Pancreas (tissue), 10 donors: Measurements from ENCODE around the gene WDR6. TPM values are rescaled to one million over a fixed set of nuclear protein-coding genes. Genes with fewer than 3 reads are reported as not detected.
A peak's percentile ranks its signal among the peaks of the same experiment; 100 is the strongest.

Source experiments
- ATAC-seq, 4 donors: fragments of 200-7000 bp; cut with Tn5 transposase; one replicate each; pipeline versions ENCODE4 v1.8.0 to v1.9.1; 2020; ENCODE audit warnings: mild to moderate bottlenecking in 4 of 4, moderate library complexity in 4 of 4
- DNase-seq, 6 donors: peaks; one replicate each; pipeline ENCODE4 v3.0.0-alpha.2; 2020
- FAIRE-seq: peaks from 2 replicates; lab custom pipeline; 2012; peaks lifted over from hg19 to GRCh38; lab: Jason Lieb, UNC
- H3K27ac ChIP-seq, 4 donors: fragments of 200-600 bp; sonication (generic); 1 replicate in 3 of 4; 2 replicates in 1 of 4; pipeline versions ENCODE4 v1.5.0 to v1.8.0; 2020
- H3K27me3 ChIP-seq, 4 donors: fragments of 200-600 bp; one replicate each; pipeline ENCODE4 v1.8.0; 2021
- H3K36me3 ChIP-seq, 3 donors: fragments of 200-600 bp; sonication (generic) in 1 of 3; one replicate each; pipeline versions ENCODE4 v1.5.0 to v1.8.0; 2020 to 2021
- H3K4me1 ChIP-seq, 3 donors: fragments of 200-600 bp; one replicate each; pipeline ENCODE4 v1.8.0; 2021
- H3K4me3 ChIP-seq, 4 donors: fragments of 200-600 bp; sonication (generic) in 2 of 4; one replicate each; pipeline versions ENCODE4 v1.5.0 to v1.8.0; 2020 to 2021
- H3K9me3 ChIP-seq, 4 donors: fragments of 200-600 bp; one replicate each; pipeline ENCODE4 v1.8.0; 2021
- WGBS, 2 donors: extraction: QIAGEN DNeasy Blood & Tissue Kit; methylation state at CpG; one replicate each; pipeline ENCODE4 v1.1.7; 2013; 5-methylcytosine and 5-hydroxymethylcytosine counted together
- intact Hi-C, 3 donors: fragments of 100-400 bp; cut with DNase I; formaldehyde crosslinking; loops; one replicate each; pipeline versions ENCODE4 v1.11.1 to v1.14.2; 2022
- polyA plus RNA-seq, 2 donors: library from polyadenylated mRNA; stranded (reverse); fragments of 200-250 nt; gene quantifications; one replicate each; pipeline ENCODE4 v1.2.3, GENCODE V29; 2013
- total RNA-seq, 6 donors: library from RNA; stranded (reverse); fragmentation: NEBNext Ultra II Directional in 4 of 6; extraction: Animal tissue kit (Norgen Biotek cat#: 25700) in 4 of 6; gene quantifications; one replicate each; pipeline versions ENCODE4 v1.2.1 to v1.2.4, GENCODE V29; 2021 to 2023
- TF ChIP-seq, protein P1 (sequence below), 4 donors: fragments of 200-600 bp; sonication (generic) in 3 of 4; IDR thresholded peaks; one replicate each; pipeline versions ENCODE4 v1.5.0 to v1.8.0; 2021; ENCODE audit warnings: antibody characterized with exemption in 4 of 4
- donor health status: healthy with polysubstance abuse.
- donor health status: DM: no; HTN: no; CAD: no; lungs with moderate emphysema.
- donor health status: DM: no; HTN: no; CAD: no.
- donor health status: control.
- donor health status: control.
- donor health status: Bipolar disorder and iron deficiency.
- donor health status: DM: yes; HTN: yes; CAD: no.
- donor health status: DM: no; HTN: no; CAD: no.
- donor health status: DM: no; HTN: no; CAD: no.
- donor health status: DM: yes; HTN: yes; CAD: no.

The WDR6 gene
- total and polyA plus RNA-seq, 8 donors, result 57.1 to 374 (median 90.0) TPM

- intact Hi-C loops, result no loop called here
- peak overlapping the region in 1 of 4 donors; percentile 98 for H3K4me3 ChIP-seq
- H3K36me3 ChIP-seq, result no peaks in the 10 kb centered on the region
- H3K27me3 ChIP-seq, result no peaks in the 10 kb centered on the region
- no peaks in the 10 kb centered on the region for H3K9me3 ChIP-seq
- TF ChIP-seq, protein P1, sequence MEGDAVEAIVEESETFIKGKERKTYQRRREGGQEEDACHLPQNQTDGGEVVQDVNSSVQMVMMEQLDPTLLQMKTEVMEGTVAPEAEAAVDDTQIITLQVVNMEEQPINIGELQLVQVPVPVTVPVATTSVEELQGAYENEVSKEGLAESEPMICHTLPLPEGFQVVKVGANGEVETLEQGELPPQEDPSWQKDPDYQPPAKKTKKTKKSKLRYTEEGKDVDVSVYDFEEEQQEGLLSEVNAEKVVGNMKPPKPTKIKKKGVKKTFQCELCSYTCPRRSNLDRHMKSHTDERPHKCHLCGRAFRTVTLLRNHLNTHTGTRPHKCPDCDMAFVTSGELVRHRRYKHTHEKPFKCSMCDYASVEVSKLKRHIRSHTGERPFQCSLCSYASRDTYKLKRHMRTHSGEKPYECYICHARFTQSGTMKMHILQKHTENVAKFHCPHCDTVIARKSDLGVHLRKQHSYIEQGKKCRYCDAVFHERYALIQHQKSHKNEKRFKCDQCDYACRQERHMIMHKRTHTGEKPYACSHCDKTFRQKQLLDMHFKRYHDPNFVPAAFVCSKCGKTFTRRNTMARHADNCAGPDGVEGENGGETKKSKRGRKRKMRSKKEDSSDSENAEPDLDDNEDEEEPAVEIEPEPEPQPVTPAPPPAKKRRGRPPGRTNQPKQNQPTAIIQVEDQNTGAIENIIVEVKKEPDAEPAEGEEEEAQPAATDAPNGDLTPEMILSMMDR (IDR thresholded peaks at IDR 0.05), result no peak
- WGBS, 2 donors, result 71 to 73% methylated on average over 5 of the region's 5 CpGs
- H3K4me1 ChIP-seq, result peaks cover 6 to 16% (median 14%) of the 10 kb centered on the region in 3 donors
- DNase-seq (no peak), ATAC-seq (no peak), FAIRE-seq (no peak)
- no peak overlapping the region for H3K27ac ChIP-seq
These were observed 15.2 kb upstream of the WDR6 start for GRCh38 chr3:48991851-48992545.

DNA sequence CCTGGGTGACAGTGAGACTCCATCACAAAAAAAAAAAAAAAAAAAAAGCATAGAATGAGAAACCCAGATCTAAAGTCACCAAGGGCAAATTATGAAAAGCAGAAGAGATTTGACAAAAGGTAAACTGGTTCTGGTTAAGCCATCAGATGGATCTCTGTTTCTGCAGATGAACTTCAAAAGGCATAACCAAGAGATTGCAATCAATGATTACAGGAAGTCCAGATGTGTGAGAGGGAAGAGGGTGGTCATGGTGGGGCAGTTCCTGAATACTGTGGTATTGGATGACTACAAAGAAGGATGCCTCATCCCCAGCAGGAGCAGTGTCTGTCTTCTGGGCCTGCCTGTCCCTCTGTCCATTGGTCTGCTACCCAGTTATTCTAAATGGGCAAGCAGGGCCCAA lies 13.4 kb upstream of the WDR6 start:
- no peak for FAIRE-seq
- DNase-seq, result no peak
- Histone ChIP-seq H3K4me3 (no peak overlapping the region), H3K27ac (no peak overlapping the region), H3K9me3 (no peaks in the 10 kb centered on the region), H3K36me3 (no peaks in the 10 kb centered on the region), H3K4me1 (peaks cover 6 to 15% (median 14%) of the 10 kb centered on the region in 3 donors), H3K27me3 (no peaks in the 10 kb centered on the region)
- TF ChIP-seq, protein P1 (IDR thresholded peaks at IDR 0.05), result no peak
- ATAC-seq, result no peak
- intact Hi-C loops, result no loop called here

DNA sequence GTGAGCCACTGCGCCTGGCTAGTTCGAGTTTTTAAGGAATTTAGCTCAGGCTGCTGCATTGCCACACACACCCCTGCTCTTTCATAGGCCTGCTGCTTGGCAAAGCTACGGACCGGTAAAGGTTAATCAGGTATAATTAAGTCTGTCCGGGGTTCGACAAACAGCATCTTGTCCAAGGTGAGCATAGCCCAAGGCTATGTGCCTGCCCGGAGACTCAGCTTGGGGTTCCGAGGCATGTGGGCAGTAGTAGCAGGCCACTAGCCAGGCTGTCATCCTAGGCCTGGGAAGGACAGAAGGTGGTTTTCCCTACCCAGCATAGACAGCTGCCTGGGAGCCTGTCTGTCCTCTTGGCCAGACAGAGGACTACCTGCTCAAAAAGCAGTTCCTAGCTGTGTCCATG lies 10.6 kb upstream of the WDR6 start:
- DNase-seq (no peak), ATAC-seq (no peak), FAIRE-seq (no peak)
- H3K4me1 ChIP-seq, result peaks cover 0 to 6% (median 3%) of the 10 kb centered on the region in 3 donors
- H3K9me3 ChIP-seq, result no peaks in the 10 kb centered on the region
- no peak overlapping the region for H3K27ac ChIP-seq
- TF ChIP-seq, protein P1 (IDR thresholded peaks at IDR 0.05), result no peak
- intact Hi-C loops, result no loop called here
- no peaks in the 10 kb centered on the region for H3K27me3 ChIP-seq
- WGBS, 2 donors, result 89 to 94% methylated on average over 8 of the region's 8 CpGs
- H3K36me3 ChIP-seq, result no peaks in the 10 kb centered on the region
- no peak overlapping the region for H3K4me3 ChIP-seq

DNA sequence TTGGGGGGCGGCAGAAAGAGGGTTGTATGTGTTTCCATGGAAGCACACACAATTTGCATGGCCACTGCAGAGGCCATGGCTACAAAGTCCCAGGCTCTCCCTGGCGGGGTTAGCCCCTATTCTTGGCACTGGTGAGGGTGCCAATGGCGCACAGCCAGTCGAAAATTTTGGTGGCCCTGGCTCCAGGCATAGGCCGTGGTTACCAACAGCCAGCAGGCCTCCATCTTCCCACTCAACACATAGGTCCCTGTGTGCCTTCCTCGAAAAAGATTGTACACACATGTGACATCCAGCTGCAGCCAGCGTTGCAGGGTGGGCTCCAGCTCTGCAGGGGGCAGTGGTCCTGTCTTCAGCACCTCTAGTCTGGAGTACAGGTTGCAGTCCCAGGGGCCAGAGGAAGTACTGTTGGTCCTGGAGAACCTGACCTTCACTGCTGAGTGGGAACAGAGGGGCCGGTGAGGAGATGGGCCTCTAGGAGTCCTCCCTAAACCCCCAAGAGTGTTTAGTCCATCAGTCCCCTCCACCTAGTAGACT lies 10.0 kb upstream of the WDR6 start:
- 82 to 85% methylated on average over 8 of the region's 8 CpGs for WGBS, 2 donors
- no peak for ATAC-seq
- DNase-seq, result no peak
- H3K36me3 ChIP-seq, result no peaks in the 10 kb centered on the region
- intact Hi-C loops, result no loop called here
- H3K4me3 ChIP-seq, result no peak overlapping the region
- TF ChIP-seq, protein P1 (IDR thresholded peaks at IDR 0.05), result no peak
- no peak for FAIRE-seq
- H3K27me3 ChIP-seq, result no peaks in the 10 kb centered on the region
- H3K4me1 ChIP-seq, result peaks cover 0 to under 1% (median 0%) of the 10 kb centered on the region in 3 donors
- no peak overlapping the region for H3K27ac ChIP-seq
- H3K9me3 ChIP-seq, result no peaks in the 10 kb centered on the region
